Measurements from ENCODE around the gene TENT4A. TPM values are rescaled to one million over a fixed set of nuclear protein-coding genes. Genes with fewer than 3 reads are reported as not detected.
"Not testable (repeated sequence)": the region's sequence is repeated elsewhere in the genome, so short reads cannot be mapped to it uniquely, and the experiment has no call there.

The TENT4A gene
- total and polyA plus RNA-seq, 11 donors = 4.3 to 20.3 (median 11.2) TPM

- 79 to 87% (median 82%) methylated on average over 11 of the region's 11 CpGs for WGBS, 4 donors
- Histone ChIP-seq H3K4me3 (no peak overlapping the region), H3K27me3 (peaks cover 0 to 9% (median 0%) of the 10 kb centered on the region in 9 donors), H3K27ac (no peak overlapping the region), H3K4me1 (peaks cover 0 to 16% (median 0%) of the 10 kb centered on the region in 12 donors), H3K36me3 (no peaks in the 10 kb centered on the region), H3K9me3 (no peaks in the 10 kb centered on the region)
- intact Hi-C loops (cut with DNase I) = no loop called here
- TF ChIP-seq, protein P1, sequence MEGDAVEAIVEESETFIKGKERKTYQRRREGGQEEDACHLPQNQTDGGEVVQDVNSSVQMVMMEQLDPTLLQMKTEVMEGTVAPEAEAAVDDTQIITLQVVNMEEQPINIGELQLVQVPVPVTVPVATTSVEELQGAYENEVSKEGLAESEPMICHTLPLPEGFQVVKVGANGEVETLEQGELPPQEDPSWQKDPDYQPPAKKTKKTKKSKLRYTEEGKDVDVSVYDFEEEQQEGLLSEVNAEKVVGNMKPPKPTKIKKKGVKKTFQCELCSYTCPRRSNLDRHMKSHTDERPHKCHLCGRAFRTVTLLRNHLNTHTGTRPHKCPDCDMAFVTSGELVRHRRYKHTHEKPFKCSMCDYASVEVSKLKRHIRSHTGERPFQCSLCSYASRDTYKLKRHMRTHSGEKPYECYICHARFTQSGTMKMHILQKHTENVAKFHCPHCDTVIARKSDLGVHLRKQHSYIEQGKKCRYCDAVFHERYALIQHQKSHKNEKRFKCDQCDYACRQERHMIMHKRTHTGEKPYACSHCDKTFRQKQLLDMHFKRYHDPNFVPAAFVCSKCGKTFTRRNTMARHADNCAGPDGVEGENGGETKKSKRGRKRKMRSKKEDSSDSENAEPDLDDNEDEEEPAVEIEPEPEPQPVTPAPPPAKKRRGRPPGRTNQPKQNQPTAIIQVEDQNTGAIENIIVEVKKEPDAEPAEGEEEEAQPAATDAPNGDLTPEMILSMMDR (IDR thresholded peaks at IDR 0.05) = no peak
- TF ChIP-seq POLR2A (IDR thresholded peaks at IDR 0.05) = no peak
- ATAC-seq (no peak), DNase-seq (no peak)
Measured at GRCh38 chr5:6772886-6773285, 59.7 kb downstream of the TENT4A start.

- H3K36me3 ChIP-seq = no peaks in the 10 kb centered on the region
- H3K27me3 ChIP-seq = peaks cover 0 to 9% (median 0%) of the 10 kb centered on the region in 9 donors
- WGBS, 4 donors = 81 to 93% (median 91%) methylated on average over 28 to 41 of the region's 46 CpGs
Measured at GRCh38 chr5:6773342-6774035, 60.3 kb downstream of the TENT4A start.

DNA sequence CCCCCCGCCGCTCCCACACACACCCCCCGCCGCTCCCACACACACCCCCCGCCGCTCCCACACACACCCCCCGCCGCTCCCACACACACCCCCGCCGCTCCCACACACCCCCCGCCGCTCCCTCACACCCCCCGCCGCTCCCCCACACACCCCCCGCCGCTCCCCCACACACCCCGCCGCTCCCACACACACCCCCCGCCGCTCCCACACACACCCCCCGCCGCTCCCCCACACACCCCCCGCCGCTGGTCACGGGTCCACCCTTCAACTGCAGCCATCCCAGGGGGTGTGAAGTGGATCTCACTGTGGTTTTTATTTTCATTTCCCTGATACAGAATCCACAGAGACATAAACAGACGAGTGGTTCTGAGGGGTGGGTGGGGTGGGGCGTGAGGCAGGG, 61.0 kb downstream of the TENT4A start:
- H3K4me1 ChIP-seq = peaks cover 0 to 15% (median 0%) of the 10 kb centered on the region in 12 donors
- H3K4me3 ChIP-seq; H3K9me3 ChIP-seq; H3K27ac ChIP-seq; intact Hi-C loops (cut with DNase I); DNase-seq; H3K27me3 ChIP-seq; H3K36me3 ChIP-seq; ATAC-seq: not testable (repeated sequence)
- WGBS, 4 donors = 52 to 80% (median 70%) methylated on average over 2 to 7 of the region's 27 CpGs

More at GRCh38 chr5:6773342-6774035, 60.3 kb downstream of the TENT4A start:
- ATAC-seq = no peak
- DNase-seq = no peak
- Histone ChIP-seq H3K4me3 (no peak overlapping the region), H3K27ac (no peak overlapping the region), H3K4me1 (peaks cover 0 to 16% (median 0%) of the 10 kb centered on the region in 12 donors), H3K9me3 (no peaks in the 10 kb centered on the region)
- intact Hi-C loops (cut with DNase I) = no loop called here
- TF ChIP-seq, protein P1 (IDR thresholded peaks at IDR 0.05) = no peak
- TF ChIP-seq POLR2A (IDR thresholded peaks at IDR 0.05) = no peak

GRCh38 chr5:6774721-6775204, 61.5 kb downstream of the TENT4A start:
- peaks cover 0 to 9% (median 0%) of the 10 kb centered on the region in 12 donors for H3K4me1 ChIP-seq
- H3K9me3 ChIP-seq = no peaks in the 10 kb centered on the region
- no peak for DNase-seq
- no peaks in the 10 kb centered on the region for H3K36me3 ChIP-seq
- H3K4me3 ChIP-seq = no peak overlapping the region
- no peak for TF ChIP-seq POLR2A (IDR thresholded peaks at IDR 0.05)
- TF ChIP-seq, protein P1 (IDR thresholded peaks at IDR 0.05) = no peak
- intact Hi-C loops (cut with DNase I) = no loop called here
- 58 to 83% (median 64%) methylated on average over 15 of the region's 15 CpGs for WGBS, 4 donors
- H3K27me3 ChIP-seq = peaks cover 0 to 9% (median 0%) of the 10 kb centered on the region in 9 donors
- no peak overlapping the region for H3K27ac ChIP-seq
- no peak for ATAC-seq
